ENCODE data around the gene CTTNBP2. TPM values are rescaled to one million over a fixed set of nuclear protein-coding genes. Genes with fewer than 3 reads are reported as not detected.

Gene CTTNBP2
- total and polyA plus RNA-seq, 2 of the 13 experiments (the other 11 are each of a cell fraction or from before 2014, with no cell fraction given): not detected

- H2AFZ ChIP-seq (ENCODE audit: low read length): no peak overlapping the region
- no peaks in the 10 kb centered on the region for H3K27me3 ChIP-seq (ENCODE audit: control insufficient read depth in 1 of 2, insufficient read depth in 2 of 2, low read length in 2 of 2)
- no peak for FAIRE-seq
- H3K79me2 ChIP-seq (ENCODE audit: insufficient read depth, low read length): no peaks in the 10 kb centered on the region
- no peak for ATAC-seq
- no peaks in the 10 kb centered on the region for H3K36me3 ChIP-seq (replicated peaks in 1 of 2; ENCODE audit: control insufficient read depth in 1 of 2, insufficient read depth in 2 of 2, low read length in 2 of 2)
- POLR2A ChIA-PET: no interaction called here
- no peak overlapping the region for H3K27ac ChIP-seq (ENCODE audit: extremely low read length, insufficient read depth, low read length)
- H3K4me3 ChIP-seq (replicated peaks in 1 of 3; ENCODE audit: insufficient read depth in 1 of 3, low read depth in 2 of 3, low read length in 3 of 3): no peak overlapping the region
- H4K20me1 ChIP-seq (ENCODE audit: insufficient read depth, low read length): no peaks in the 10 kb centered on the region
- H3K4me1 ChIP-seq (ENCODE audit: insufficient read depth, low read length): no peaks in the 10 kb centered on the region
- no peak overlapping the region for H3K9ac ChIP-seq (ENCODE audit: insufficient read depth, low read depth, low read length)
- intact Hi-C loops (cut with micrococcal nuclease; ENCODE audit: unreplicated experiment) (no loop called here), in situ Hi-C loops (cut with HindIII; ENCODE audit: extremely low pct_ligation_motif_present, low pct_unique_long_range_greater_than_20kb) (no loop called here)
- no peaks in the 10 kb centered on the region for H3K9me3 ChIP-seq (ENCODE audit: low read length)
- DNase-seq (ENCODE audit: low spot score): no peak
- no TSS peak for BruUV-seq (replicated peaks)
- CTCF ChIA-PET (ENCODE audit: low intra/inter-chr PET ratio, low total read pairs): no interaction called here
- H3K4me2 ChIP-seq (ENCODE audit: low read depth, low read length): no peak overlapping the region
- 8% methylated on average over 5 of the region's 5 CpGs for WGBS (ENCODE audit: low lambda C conversion rate)
- TF ChIP-seq BATF2 (CRISPR knock-in tag; IDR thresholded peaks at IDR 0.05): no peak
- TF ChIP-seq CBX2 (IDR thresholded peaks at IDR 0.05; ENCODE audit: low read depth, low read length): no peak
- TF ChIP-seq CBX2 (CRISPR knock-in tag; IDR thresholded peaks at IDR 0.05; ENCODE audit: low read depth): no peak
- TF ChIP-seq ZC3H13 (CRISPR knock-in tag; IDR thresholded peaks at IDR 0.05): no peak
- TF ChIP-seq ZNF800 (CRISPR knock-in tag; IDR thresholded peaks at IDR 0.05): no peak
- TF ChIP-seq TBP (CRISPR knock-in tag; IDR thresholded peaks at IDR 0.05): no peak
- TF ChIP-seq MLXIP (CRISPR knock-in tag; IDR thresholded peaks at IDR 0.05; ENCODE audit: borderline replicate concordance): no peak
- no peak for TF ChIP-seq ATF4 (CRISPR knock-in tag; IDR thresholded peaks at IDR 0.05)
- TF ChIP-seq ZXDC (CRISPR knock-in tag; IDR thresholded peaks at IDR 0.05): no peak
- TF ChIP-seq KDM5A (IDR thresholded peaks at IDR 0.05; ENCODE audit: borderline replicate concordance, low read length): no peak
- no peak for TF ChIP-seq CHCHD3 (CRISPR knock-in tag; IDR thresholded peaks at IDR 0.05)
- TF ChIP-seq ZNF644 (CRISPR knock-in tag; IDR thresholded peaks at IDR 0.05; ENCODE audit: low read depth): no peak
- no peak for TF ChIP-seq KLF13 (CRISPR knock-in tag; IDR thresholded peaks at IDR 0.05)
- TF ChIP-seq EP300 (IDR thresholded peaks at IDR 0.05; ENCODE audit: low read depth in 2 of 2, low read length in 2 of 2): no peak
- no peak for TF ChIP-seq EP300 (CRISPR knock-in tag; IDR thresholded peaks at IDR 0.05; ENCODE audit: borderline replicate concordance)
These were observed 28.0 kb upstream of the CTTNBP2 start for GRCh38 chr7:117901089-117901797.

Data from HepG2 (cell line).